Sciatic nerve (tissue), 2 donors: ENCODE measurements around the gene ASTN2. TPM values are rescaled to one million over a fixed set of nuclear protein-coding genes. Genes with fewer than 3 reads are reported as not detected.

ENCODE experiments used
- ATAC-seq: fragments of 200-7000 bp; cut with Tn5 transposase; one replicate; pipeline ENCODE4 v1.9.1; 2020; ENCODE audit warnings: mild to moderate bottlenecking, moderate library complexity
- DNase-seq: peaks from one replicate; pipeline ENCODE4 v3.0.0-alpha.2; 2020; ENCODE audit warnings: low spot score
- intact Hi-C: fragments of 100-400 bp; cut with DNase I; formaldehyde crosslinking; loops from one replicate; pipeline ENCODE4 v1.14.2; 2022
- total RNA-seq: library from RNA; stranded (reverse); fragmentation: NEBNext Ultra II Directional; extraction: Animal tissue kit (Norgen Biotek cat#: 25700); gene quantifications from one replicate; pipeline ENCODE4 v1.2.1, GENCODE V29; 2021
- donor health status: DM: no; HTN: no; CAD: no.
- donor health status: DM: no; HTN: no; CAD: no.

Gene ASTN2
- total RNA-seq, 1 donor from 2014 or later = 19.1 TPM

- ATAC-seq (no peak), DNase-seq (no peak)
- intact Hi-C loops = no loop called here
These were observed 640.3 kb downstream of the ASTN2 start for GRCh38 chr9:116774421-116775180.

GRCh38 chr9:116767219-116767618 lies 647.6 kb downstream of the ASTN2 start:
- DNase-seq (no peak), ATAC-seq (no peak)
- intact Hi-C loops = no loop called here

- DNase-seq (no peak), ATAC-seq (no peak)
- intact Hi-C loops = no loop called here
These were observed 649.8 kb downstream of the ASTN2 start for GRCh38 chr9:116765011-116765410.

- intact Hi-C loops = no loop called here
- DNase-seq = no peak
These were observed 651.1 kb downstream of the ASTN2 start for GRCh38 chr9:116763770-116764169.

GRCh38 chr9:116760636-116761035 lies 654.2 kb downstream of the ASTN2 start:
- intact Hi-C loops = no loop called here
- no peak for DNase-seq
- no peak for ATAC-seq

More at GRCh38 chr9:116763770-116764169, 651.1 kb downstream of the ASTN2 start:
- ATAC-seq = no peak

- intact Hi-C loops = no loop called here
- ATAC-seq (no peak), DNase-seq (no peak)
These were observed 657.8 kb downstream of the ASTN2 start for GRCh38 chr9:116757030-116757429.

- no peak for ATAC-seq
These were observed 661.5 kb downstream of the ASTN2 start for GRCh38 chr9:116753389-116753788.

GRCh38 chr9:116750510-116750909 lies 664.3 kb downstream of the ASTN2 start:
- no peak for DNase-seq
- intact Hi-C loops = no loop called here
- ATAC-seq = no peak

More at GRCh38 chr9:116753389-116753788, 661.5 kb downstream of the ASTN2 start:
- intact Hi-C loops = no loop called here
- no peak for DNase-seq

GRCh38 chr9:116749772-116750171 lies 665.1 kb downstream of the ASTN2 start:
- ATAC-seq (no peak), DNase-seq (no peak)
- intact Hi-C loops = no loop called here

- no peak for DNase-seq
- intact Hi-C loops = no loop called here
- no peak for ATAC-seq
These were observed 665.7 kb downstream of the ASTN2 start for GRCh38 chr9:116749176-116749575.

- DNase-seq (no peak), ATAC-seq (no peak)
- intact Hi-C loops = no loop called here
These were observed 673.1 kb downstream of the ASTN2 start for GRCh38 chr9:116741742-116742141.

GRCh38 chr9:116741086-116741740 lies 673.6 kb downstream of the ASTN2 start:
- ATAC-seq = no peak
- intact Hi-C loops = no loop called here
- DNase-seq = no peak

- intact Hi-C loops = no loop called here
- DNase-seq (peak; percentile 80), ATAC-seq (no peak)
These were observed 677.7 kb downstream of the ASTN2 start for GRCh38 chr9:116737152-116737546.

- ATAC-seq (no peak), DNase-seq (no peak)
- intact Hi-C loops = no loop called here
These were observed 678.3 kb downstream of the ASTN2 start for GRCh38 chr9:116736399-116737151.

GRCh38 chr9:116733010-116733641 lies 681.7 kb downstream of the ASTN2 start:
- intact Hi-C loops = no loop called here
- ATAC-seq = peak; percentile 32
- DNase-seq = no peak

- DNase-seq (no peak), ATAC-seq (no peak)
- intact Hi-C loops = no loop called here
These were observed 688.3 kb downstream of the ASTN2 start for GRCh38 chr9:116726602-116727001.

- ATAC-seq = no peak
- no peak for DNase-seq
- intact Hi-C loops = no loop called here
These were observed 690.7 kb downstream of the ASTN2 start for GRCh38 chr9:116724123-116724522.

- intact Hi-C loops = no loop called here
- no peak for ATAC-seq
- no peak for DNase-seq
These were observed 692.9 kb downstream of the ASTN2 start for GRCh38 chr9:116721944-116722343.

GRCh38 chr9:116721411-116721810 lies 693.4 kb downstream of the ASTN2 start:
- ATAC-seq (no peak), DNase-seq (no peak)
- intact Hi-C loops = no loop called here
